ENCODE data around the gene STEAP2.

DNA sequence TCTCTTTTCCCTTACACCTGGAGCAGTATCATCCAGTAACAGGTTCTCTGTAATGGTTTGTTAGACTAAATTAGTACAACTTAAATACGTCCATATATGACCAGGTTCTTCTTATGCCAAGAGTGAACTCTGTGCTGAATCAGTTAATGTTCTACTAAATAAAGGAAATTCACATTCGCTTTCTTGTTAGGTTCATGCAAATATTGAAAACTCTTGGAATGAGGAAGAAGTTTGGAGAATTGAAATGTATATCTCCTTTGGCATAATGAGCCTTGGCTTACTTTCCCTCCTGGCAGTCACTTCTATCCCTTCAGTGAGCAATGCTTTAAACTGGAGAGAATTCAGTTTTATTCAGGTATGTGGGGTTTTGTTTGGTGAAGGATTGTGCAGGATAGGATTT, 18.1 kb downstream of the STEAP2 start:
- TF ChIP-seq, protein P1, sequence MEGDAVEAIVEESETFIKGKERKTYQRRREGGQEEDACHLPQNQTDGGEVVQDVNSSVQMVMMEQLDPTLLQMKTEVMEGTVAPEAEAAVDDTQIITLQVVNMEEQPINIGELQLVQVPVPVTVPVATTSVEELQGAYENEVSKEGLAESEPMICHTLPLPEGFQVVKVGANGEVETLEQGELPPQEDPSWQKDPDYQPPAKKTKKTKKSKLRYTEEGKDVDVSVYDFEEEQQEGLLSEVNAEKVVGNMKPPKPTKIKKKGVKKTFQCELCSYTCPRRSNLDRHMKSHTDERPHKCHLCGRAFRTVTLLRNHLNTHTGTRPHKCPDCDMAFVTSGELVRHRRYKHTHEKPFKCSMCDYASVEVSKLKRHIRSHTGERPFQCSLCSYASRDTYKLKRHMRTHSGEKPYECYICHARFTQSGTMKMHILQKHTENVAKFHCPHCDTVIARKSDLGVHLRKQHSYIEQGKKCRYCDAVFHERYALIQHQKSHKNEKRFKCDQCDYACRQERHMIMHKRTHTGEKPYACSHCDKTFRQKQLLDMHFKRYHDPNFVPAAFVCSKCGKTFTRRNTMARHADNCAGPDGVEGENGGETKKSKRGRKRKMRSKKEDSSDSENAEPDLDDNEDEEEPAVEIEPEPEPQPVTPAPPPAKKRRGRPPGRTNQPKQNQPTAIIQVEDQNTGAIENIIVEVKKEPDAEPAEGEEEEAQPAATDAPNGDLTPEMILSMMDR (IDR thresholded peaks at IDR 0.05; ENCODE audit: insufficient read depth, low read depth, low read length): no peak
- TF ChIP-seq EZH2 (IDR thresholded peaks at IDR 0.05; ENCODE audit: insufficient read depth, low read length): no peak
